Keratinocyte (primary cell): Measurements from ENCODE around the gene ANGPTL2. TPM values are rescaled to one million over a fixed set of nuclear protein-coding genes. Genes with fewer than 3 reads are reported as not detected.

ENCODE experiments used
- DNase-seq: peaks from one replicate; pipeline ENCODE4 v3.0.0-alpha.2; 2011; ENCODE audit warnings: low read depth, missing footprints, low spot score
- FAIRE-seq: peaks from 2 replicates; lab custom pipeline; 2011; peaks lifted over from hg19 to GRCh38; lab: Jason Lieb, UNC
- H2AFZ ChIP-seq: 2 replicates; pipeline ENCODE4 v1.6.0; 2012; ENCODE audit warnings: low read length, control low read depth, inconsistent platforms; ENCODE audit not compliant: control insufficient read depth
- H3K27ac ChIP-seq: 2 replicates; pipeline ENCODE4 v1.5.1; 2011; ENCODE audit warnings: low read length; ENCODE audit not compliant: control insufficient read depth, insufficient read depth
- H3K27me3 ChIP-seq: 3 replicates; pipeline ENCODE4 v1.6.0; 2011; ENCODE audit warnings: low read length; ENCODE audit not compliant: control insufficient read depth, insufficient read depth; ENCODE audit errors: extremely low read depth
- H3K36me3 ChIP-seq, 2 experiments: 2 replicates in 1 of 2; 3 replicates in 1 of 2; pipeline ENCODE4 v1.5.1; 2011; ENCODE audit warnings: low read length in 2 of 2, mild to moderate bottlenecking in 1 of 2; ENCODE audit not compliant: control insufficient read depth in 2 of 2, insufficient read depth in 2 of 2; ENCODE audit errors: extremely low read depth in 1 of 2
- H3K4me1 ChIP-seq: 3 replicates; pipeline ENCODE4 v1.5.1; 2011; ENCODE audit warnings: low read length; ENCODE audit not compliant: control insufficient read depth, insufficient read depth; ENCODE audit errors: extremely low read depth
- H3K4me2 ChIP-seq: 3 replicates; pipeline ENCODE4 v1.6.0; 2011; ENCODE audit warnings: low read depth, low read length; ENCODE audit not compliant: control insufficient read depth, insufficient read depth; ENCODE audit errors: extremely low read depth
- H3K4me3 ChIP-seq, 3 experiments: fragments of 200-600 bp in 1 of 3; sonication (generic) in 1 of 3; 2 replicates in 2 of 3; 3 replicates in 1 of 3; pipeline ENCODE4 v1.5.1; 2011 to 2016; ENCODE audit warnings: low read length in 3 of 3, mild to moderate bottlenecking in 3 of 3, control low read depth in 2 of 3, inconsistent platforms in 1 of 3, low read depth in 1 of 3, mixed read lengths in 1 of 3, mixed run types in 1 of 3, moderate library complexity in 1 of 3; ENCODE audit not compliant: control insufficient read depth in 2 of 3, insufficient read depth in 2 of 3; ENCODE audit errors: extremely low read depth in 1 of 3
- H3K79me2 ChIP-seq: 2 replicates; pipeline ENCODE4 v1.6.0; 2012; ENCODE audit warnings: low read length; ENCODE audit not compliant: control insufficient read depth, insufficient read depth
- H3K9ac ChIP-seq: 3 replicates; pipeline ENCODE4 v1.6.0; 2011; ENCODE audit warnings: low read length; ENCODE audit not compliant: control insufficient read depth, insufficient read depth; ENCODE audit errors: extremely low read depth
- H3K9me1 ChIP-seq: 3 replicates; pipeline ENCODE4 v1.6.0; 2011; ENCODE audit warnings: low read length; ENCODE audit not compliant: control insufficient read depth, insufficient read depth; ENCODE audit errors: extremely low read depth
- H3K9me3 ChIP-seq: 2 replicates; pipeline ENCODE4 v1.5.1; 2012; ENCODE audit warnings: low read depth, low read length; ENCODE audit not compliant: control insufficient read depth
- H4K20me1 ChIP-seq: 3 replicates; pipeline ENCODE4 v1.6.0; 2011; ENCODE audit warnings: low read length; ENCODE audit not compliant: control insufficient read depth, insufficient read depth; ENCODE audit errors: extremely low read depth
- CTCF ChIP-seq, 3 experiments: IDR thresholded peaks in 1 of 3; conservative IDR thresholded peaks in 1 of 3; optimal IDR thresholded peaks in 1 of 3; 2 replicates in 2 of 3; 3 replicates in 1 of 3; pipeline versions ENCODE3 to v1.5.1; 2011; ENCODE audit warnings: low read length in 3 of 3, mild to moderate bottlenecking in 3 of 3, moderate library complexity in 2 of 3, control low read depth in 1 of 3, inconsistent platforms in 1 of 3; ENCODE audit not compliant: insufficient read depth in 2 of 3; ENCODE audit errors: extremely low read depth in 1 of 3
- EZH2 ChIP-seq: IDR thresholded peaks from one replicate; pipeline ENCODE4 v1.6.1; 2012; ENCODE audit warnings: inconsistent platforms, mild to moderate bottlenecking, low read length, moderate library complexity
- dilution Hi-C: fragments of 300-500 bp; cut with MboI; formaldehyde crosslinking; loops from one replicate; pipeline ENCODE4 v1.7.0; 2020; ENCODE audit warnings: low sequenced_read_pairs; ENCODE audit not compliant: extremely low pct_ligation_motif_present
- polyA plus RNA-seq, 5 experiments: library from polyadenylated mRNA; depleted of rRNA in 3 of 5; stranded (reverse) in 3 of 5; stranded (forward) in 1 of 5; unstranded in 1 of 5; fragments of >200 nt; gene quantifications; 1 replicate in 1 of 5; 2 replicates in 3 of 5; 3 replicates in 1 of 5; pipeline versions ENCODE4 v1.2.1 to v1.2.3, GENCODE V29; 2011 to 2012; ENCODE audit warnings: missing spikeins in 2 of 5, low read depth in 1 of 5, low replicate concordance in 1 of 5

The ANGPTL2 gene
- polyA plus RNA-seq, 1 donor (not counting 4 experiments of a cell fraction or from before 2014, with no cell fraction given) = 0.18 TPM

GRCh38 chr9:127087411-127087810 lies 35.0 kb downstream of the ANGPTL2 start:
- Histone ChIP-seq H2AFZ (no peak overlapping the region), H3K27me3 (peaks cover 14% of the 10 kb centered on the region), H3K9me3 (no peaks in the 10 kb centered on the region), H4K20me1 (no peaks in the 10 kb centered on the region), H3K27ac (no peak overlapping the region), H3K4me1 (no peaks in the 10 kb centered on the region), H3K36me3 (no peaks in the 10 kb centered on the region), H3K9ac (no peak overlapping the region), H3K79me2 (no peaks in the 10 kb centered on the region), H3K4me3 (no peak overlapping the region), H3K9me1 (no peaks in the 10 kb centered on the region), H3K4me2 (no peak overlapping the region)
- FAIRE-seq (no peak), DNase-seq (no peak)
- dilution Hi-C loops = no loop called here
- TF ChIP-seq EZH2 = no peak
- TF ChIP-seq CTCF (optimal IDR thresholded peaks at IDR 0.05 in 1 of 3, IDR thresholded peaks at IDR 0.05 in 1 of 3, conservative IDR thresholded peaks at IDR 0.05 in 1 of 3; ENCODE audit: extremely low read depth in 1 of 3, insufficient read depth in 2 of 3, low read length in 3 of 3) = no peak

- H3K36me3 ChIP-seq = no peaks in the 10 kb centered on the region
- H3K4me1 ChIP-seq = no peaks in the 10 kb centered on the region
- H4K20me1 ChIP-seq = no peaks in the 10 kb centered on the region
- dilution Hi-C loops = no loop called here
- H2AFZ ChIP-seq = no peak overlapping the region
- no peaks in the 10 kb centered on the region for H3K9me3 ChIP-seq
- no peaks in the 10 kb centered on the region for H3K9me1 ChIP-seq
- H3K9ac ChIP-seq = no peak overlapping the region
- H3K27ac ChIP-seq = no peak overlapping the region
- DNase-seq (no peak), FAIRE-seq (no peak)
- H3K4me2 ChIP-seq = no peak overlapping the region
- TF ChIP-seq CTCF (optimal IDR thresholded peaks at IDR 0.05 in 1 of 3, IDR thresholded peaks at IDR 0.05 in 1 of 3, conservative IDR thresholded peaks at IDR 0.05 in 1 of 3; ENCODE audit: extremely low read depth in 1 of 3, insufficient read depth in 2 of 3, low read length in 3 of 3) (no peak), EZH2 (no peak)
- H3K27me3 ChIP-seq = peaks cover 11% of the 10 kb centered on the region
- no peak overlapping the region for H3K4me3 ChIP-seq
- H3K79me2 ChIP-seq = no peaks in the 10 kb centered on the region
Observed at GRCh38 chr9:127086771-127087170, 35.7 kb downstream of the ANGPTL2 start.
